PC-9 (cell line): ENCODE results near the gene NDUFS8. TPM values are rescaled to one million over a fixed set of nuclear protein-coding genes. Genes with fewer than 3 reads are reported as not detected.
A peak's percentile ranks its signal among the peaks of the same experiment; 100 is the strongest.

Source experiments
- BruUV-seq: library from RNA; stranded (reverse); fragments of 400-500 nt; replicated peaks from 2 replicates; lab custom pipeline; 2021; lab: Mats Ljungman, UMichigan
- CTCF ChIA-PET: fragments of 300-600 bp; sonication (Branson Sonifier 250); formaldehyde crosslinking; loops from one replicate; lab custom pipeline; 2022; ENCODE audit warnings: antibody characterized with exemption; lab: Charles Lee
- POLR2A ChIA-PET: fragments of 300-600 bp; sonication (Branson Sonifier 250); formaldehyde crosslinking; loops from one replicate; lab custom pipeline; 2022; ENCODE audit warnings: antibody characterized with exemption; ENCODE audit not compliant: unreplicated experiment; lab: Charles Lee
- DNase-seq, 2 experiments: peaks; one replicate each; pipeline versions ENCODE4 v3.0.0 to v3.0.0-alpha.2; 2015 to 2022; ENCODE audit warnings: mixed read lengths in 1 of 2
- H2AFZ ChIP-seq: fragments of 200-600 bp; sonication (generic); 2 replicates; pipeline ENCODE4 v1.8.1; 2017; ENCODE audit warnings: antibody characterized with exemption
- H3F3A ChIP-seq: fragments of 200-600 bp; sonication (generic); 2 replicates; pipeline ENCODE4 v1.8.1; 2017; ENCODE audit warnings: antibody characterized with exemption, mild to moderate bottlenecking, low read depth; ENCODE audit not compliant: insufficient read depth
- H3K27ac ChIP-seq: fragments of 200-600 bp; sonication (generic); 2 replicates; pipeline ENCODE4 v1.6.1; 2016; ENCODE audit warnings: mixed run types
- H3K27me3 ChIP-seq: fragments of 200-600 bp; sonication (generic); 2 replicates; pipeline ENCODE4 v1.6.1; 2016; ENCODE audit warnings: low read depth, mixed run types; ENCODE audit not compliant: insufficient read depth
- H3K36me3 ChIP-seq: fragments of 200-600 bp; sonication (generic); 2 replicates; pipeline ENCODE4 v1.6.1; 2016; ENCODE audit warnings: low read depth, mixed run types
- H3K4me1 ChIP-seq: fragments of 200-600 bp; sonication (generic); replicated peaks from 2 replicates; pipeline ENCODE4 v1.6.1; 2016; ENCODE audit warnings: mixed run types; ENCODE audit not compliant: insufficient read depth
- H3K4me2 ChIP-seq: fragments of 200-600 bp; sonication (generic); 2 replicates; pipeline ENCODE4 v1.6.1; 2017; ENCODE audit warnings: mixed run types
- H3K4me3 ChIP-seq: fragments of 200-600 bp; sonication (generic); 2 replicates; pipeline ENCODE4 v1.6.1; 2016; ENCODE audit warnings: mixed run types
- H3K79me2 ChIP-seq: fragments of 200-600 bp; sonication (generic); 2 replicates; pipeline ENCODE4 v1.6.1; 2017; ENCODE audit warnings: low read depth, mixed run types
- H3K9me2 ChIP-seq: fragments of 200-600 bp; sonication (generic); 2 replicates; pipeline ENCODE4 v1.8.1; 2017; ENCODE audit warnings: mild to moderate bottlenecking; ENCODE audit not compliant: insufficient read depth
- H3K9me3 ChIP-seq: fragments of 200-600 bp; sonication (generic); 2 replicates; pipeline ENCODE4 v1.8.1; 2016; ENCODE audit warnings: low read depth; ENCODE audit not compliant: insufficient read depth
- H4K20me1 ChIP-seq: fragments of 200-600 bp; sonication (generic); 2 replicates; pipeline ENCODE4 v1.8.1; 2017; ENCODE audit not compliant: insufficient read depth
- CTCF ChIP-seq: fragments of 200-600 bp; sonication (generic); conservative IDR thresholded peaks from 2 replicates; pipeline ENCODE4 v1.6.1; 2017; ENCODE audit warnings: mixed run types, antibody characterized with exemption, mild to moderate bottlenecking, moderate library complexity
- EZH2 ChIP-seq: fragments of 200-600 bp; sonication (generic); IDR thresholded peaks from 2 replicates; pipeline ENCODE4 v1.8.0; 2017; ENCODE audit warnings: antibody characterized with exemption, low read depth
- intact Hi-C: fragments of 100-400 bp; cut with micrococcal nuclease; formaldehyde crosslinking; loops from one replicate; pipeline ENCODE4 v1.10.0; 2022; ENCODE audit not compliant: unreplicated experiment
- total RNA-seq: library from RNA; stranded (reverse); gene quantifications from 2 replicates; pipeline ENCODE4 v1.2.3, GENCODE V29; 2021

NDUFS8 gene
- total RNA-seq, 1 experiment from 2014 or later: 275 TPM

- ChIA-PET POLR2A (no interaction called here), CTCF (no interaction called here)
- no peaks in the 10 kb centered on the region for H4K20me1 ChIP-seq
- no peak overlapping the region for H2AFZ ChIP-seq
- intact Hi-C loops: no loop called here
- peaks cover 46% of the 10 kb centered on the region for H3F3A ChIP-seq
- H3K4me3 ChIP-seq: no peak overlapping the region
- H3K9me3 ChIP-seq: no peaks in the 10 kb centered on the region
- DNase-seq: no peak
- TF ChIP-seq CTCF (no peak), EZH2 (no peak)
- H3K9me2 ChIP-seq: no peaks in the 10 kb centered on the region
- H3K27me3 ChIP-seq: no peaks in the 10 kb centered on the region
- BruUV-seq: no TSS peak
- H3K79me2 ChIP-seq: peaks cover 20% of the 10 kb centered on the region
- no peaks in the 10 kb centered on the region for H3K36me3 ChIP-seq
- peaks cover 40% of the 10 kb centered on the region for H3K4me1 ChIP-seq
- H3K27ac ChIP-seq: peak overlapping the region; percentile 20; the same call in 1 of the 2 replicates
- H3K4me2 ChIP-seq: no peak overlapping the region
Measured at GRCh38 chr11:68024508-68024907, 6.0 kb upstream of the NDUFS8 start.

GRCh38 chr11:68025047-68025446, 5.4 kb upstream of the NDUFS8 start:
- ChIA-PET POLR2A (interaction anchor here (0.7 kb wide), 1 partner anchor 1624 kb away, joined by 6 read pairs; no protein-coding TSS in a partner anchor), CTCF (no interaction called here)
- TF ChIP-seq CTCF (no peak), EZH2 (no peak)

GRCh38 chr11:68026391-68027105, 3.9 kb upstream of the NDUFS8 start:
- Histone ChIP-seq H3K36me3 (no peaks in the 10 kb centered on the region), H3K9me3 (no peaks in the 10 kb centered on the region), H2AFZ (no peak overlapping the region), H3K9me2 (no peaks in the 10 kb centered on the region), H4K20me1 (no peaks in the 10 kb centered on the region), H3K27ac (no peak overlapping the region), H3K79me2 (peaks cover 35% of the 10 kb centered on the region), H3F3A (peaks cover 38% of the 10 kb centered on the region), H3K4me2 (no peak overlapping the region), H3K27me3 (no peaks in the 10 kb centered on the region), H3K4me1 (peaks cover 30% of the 10 kb centered on the region), H3K4me3 (no peak overlapping the region)
- BruUV-seq: no TSS peak
- TF ChIP-seq EZH2 (no peak), CTCF (no peak)
- POLR2A ChIA-PET: interaction anchor here (0.6 kb wide), 1 partner anchor 16 kb away, joined by 4 read pairs; the partner anchor contains the start of gene ALDH3B1
- intact Hi-C loops: no loop called here
- CTCF ChIA-PET: no interaction called here
- no peak for DNase-seq

More at GRCh38 chr11:68025047-68025446, 5.4 kb upstream of the NDUFS8 start:
- no peaks in the 10 kb centered on the region for H3K9me3 ChIP-seq
- DNase-seq: no peak
- intact Hi-C loops: no loop called here
- H3K4me1 ChIP-seq: peaks cover 38% of the 10 kb centered on the region
- H3K27ac ChIP-seq: no peak overlapping the region
- H3K9me2 ChIP-seq: no peaks in the 10 kb centered on the region
- peaks cover 49% of the 10 kb centered on the region for H3F3A ChIP-seq
- H3K4me3 ChIP-seq: no peak overlapping the region
- peaks cover 25% of the 10 kb centered on the region for H3K79me2 ChIP-seq
- no peaks in the 10 kb centered on the region for H4K20me1 ChIP-seq
- H3K27me3 ChIP-seq: no peaks in the 10 kb centered on the region
- no TSS peak for BruUV-seq
- H2AFZ ChIP-seq: no peak overlapping the region
- H3K36me3 ChIP-seq: no peaks in the 10 kb centered on the region
- H3K4me2 ChIP-seq: no peak overlapping the region
